ENCODE measurements around the gene TNFRSF19. TPM values are rescaled to one million over a fixed set of nuclear protein-coding genes. Genes with fewer than 3 reads are reported as not detected.
A peak's percentile ranks its signal among the peaks of the same experiment; 100 is the strongest.

Gene TNFRSF19
- total and polyA plus RNA-seq, 2 of the 13 experiments (the other 11 are each of a cell fraction or from before 2014, with no cell fraction given) = 75.3 to 77.7 TPM

DNA sequence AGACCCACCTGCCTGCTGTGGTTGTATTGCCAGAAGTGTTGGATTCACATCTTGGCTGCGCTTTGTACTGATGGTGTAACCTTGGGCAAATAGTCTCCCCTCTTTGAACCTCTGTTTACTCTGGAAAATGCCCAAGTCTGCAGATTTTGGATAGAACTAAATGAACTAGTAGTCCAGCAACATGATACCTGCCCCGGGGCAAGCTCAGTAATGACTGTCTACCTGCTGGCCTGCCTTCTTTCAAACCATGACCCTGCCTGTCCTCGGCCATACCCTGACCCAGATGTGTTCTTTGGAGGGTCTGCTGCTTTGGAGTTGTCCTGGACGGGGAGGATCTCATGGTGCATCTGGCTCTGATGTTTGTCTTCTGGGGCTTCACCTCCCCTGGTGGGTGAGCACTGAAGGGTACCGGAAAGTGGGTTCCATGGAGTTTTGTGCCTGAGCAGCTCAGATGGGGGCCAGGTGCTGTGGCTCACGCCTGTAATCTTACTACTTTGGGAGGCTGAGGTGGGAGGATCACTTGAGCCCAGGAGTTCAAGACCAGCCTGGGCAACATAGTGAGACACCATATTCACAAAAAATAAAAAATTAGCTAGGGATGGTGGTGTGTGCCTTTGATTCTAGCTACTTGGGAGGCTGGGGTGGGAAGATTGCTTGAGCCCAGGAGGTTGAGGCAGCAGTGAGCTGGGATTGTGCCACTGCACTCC lies 59.5 kb downstream of the TNFRSF19 start (continued):
- TF ChIP-seq, protein P1, sequence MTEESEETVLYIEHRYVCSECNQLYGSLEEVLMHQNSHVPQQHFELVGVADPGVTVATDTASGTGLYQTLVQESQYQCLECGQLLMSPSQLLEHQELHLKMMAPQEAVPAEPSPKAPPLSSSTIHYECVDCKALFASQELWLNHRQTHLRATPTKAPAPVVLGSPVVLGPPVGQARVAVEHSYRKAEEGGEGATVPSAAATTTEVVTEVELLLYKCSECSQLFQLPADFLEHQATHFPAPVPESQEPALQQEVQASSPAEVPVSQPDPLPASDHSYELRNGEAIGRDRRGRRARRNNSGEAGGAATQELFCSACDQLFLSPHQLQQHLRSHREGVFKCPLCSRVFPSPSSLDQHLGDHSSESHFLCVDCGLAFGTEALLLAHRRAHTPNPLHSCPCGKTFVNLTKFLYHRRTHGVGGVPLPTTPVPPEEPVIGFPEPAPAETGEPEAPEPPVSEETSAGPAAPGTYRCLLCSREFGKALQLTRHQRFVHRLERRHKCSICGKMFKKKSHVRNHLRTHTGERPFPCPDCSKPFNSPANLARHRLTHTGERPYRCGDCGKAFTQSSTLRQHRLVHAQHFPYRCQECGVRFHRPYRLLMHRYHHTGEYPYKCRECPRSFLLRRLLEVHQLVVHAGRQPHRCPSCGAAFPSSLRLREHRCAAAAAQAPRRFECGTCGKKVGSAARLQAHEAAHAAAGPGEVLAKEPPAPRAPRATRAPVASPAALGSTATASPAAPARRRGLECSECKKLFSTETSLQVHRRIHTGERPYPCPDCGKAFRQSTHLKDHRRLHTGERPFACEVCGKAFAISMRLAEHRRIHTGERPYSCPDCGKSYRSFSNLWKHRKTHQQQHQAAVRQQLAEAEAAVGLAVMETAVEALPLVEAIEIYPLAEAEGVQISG (CRISPR knock-in tag; IDR thresholded peaks at IDR 0.05) = peak; percentile 56
- TF ChIP-seq FLYWCH1 (CRISPR knock-in tag; IDR thresholded peaks at IDR 0.05) (no peak), MEIS1 (CRISPR knock-in tag; IDR thresholded peaks at IDR 0.05; ENCODE audit: borderline replicate concordance) (no peak), ZNF746 (CRISPR knock-in tag; IDR thresholded peaks at IDR 0.05) (0 out of 2 replicates have a peak, but pooled peaks have one; percentile 45), ZNF101 (CRISPR knock-in tag; IDR thresholded peaks at IDR 0.05; ENCODE audit: borderline replicate concordance, low read depth) (no peak), GPN1 (CRISPR knock-in tag; IDR thresholded peaks at IDR 0.05; ENCODE audit: borderline replicate concordance) (no peak), GZF1 (CRISPR knock-in tag; IDR thresholded peaks at IDR 0.05) (no peak), DRAP1 (CRISPR knock-in tag; IDR thresholded peaks at IDR 0.05) (peak; percentile 39; the same call in 1 of the 2 replicates), ZNF572 (CRISPR knock-in tag; IDR thresholded peaks at IDR 0.05) (no peak), CBX5 (CRISPR knock-in tag; IDR thresholded peaks at IDR 0.05; ENCODE audit: borderline replicate concordance) (no peak; the same call in 1 of the 2 replicates), SMARCE1 (IDR thresholded peaks at IDR 0.05; ENCODE audit: borderline replicate concordance) (no peak), ZBTB26 (CRISPR knock-in tag; IDR thresholded peaks at IDR 0.05; ENCODE audit: borderline replicate concordance) (no peak), ZNF343 (CRISPR knock-in tag; IDR thresholded peaks at IDR 0.05) (no peak; the same call in 1 of the 2 replicates), ZNF274 (CRISPR knock-in tag; IDR thresholded peaks at IDR 0.05) (no peak), KDM1A (CRISPR knock-in tag; IDR thresholded peaks at IDR 0.05) (peak; percentile 88), ZIK1 (CRISPR knock-in tag; IDR thresholded peaks at IDR 0.05; ENCODE audit: borderline replicate concordance, low read depth) (no peak), ZNF335 (CRISPR knock-in tag; IDR thresholded peaks at IDR 0.05) (no peak), THAP11 (CRISPR knock-in tag; IDR thresholded peaks at IDR 0.05) (peak; percentile 63)
- TF ChIP-seq, protein P2, sequence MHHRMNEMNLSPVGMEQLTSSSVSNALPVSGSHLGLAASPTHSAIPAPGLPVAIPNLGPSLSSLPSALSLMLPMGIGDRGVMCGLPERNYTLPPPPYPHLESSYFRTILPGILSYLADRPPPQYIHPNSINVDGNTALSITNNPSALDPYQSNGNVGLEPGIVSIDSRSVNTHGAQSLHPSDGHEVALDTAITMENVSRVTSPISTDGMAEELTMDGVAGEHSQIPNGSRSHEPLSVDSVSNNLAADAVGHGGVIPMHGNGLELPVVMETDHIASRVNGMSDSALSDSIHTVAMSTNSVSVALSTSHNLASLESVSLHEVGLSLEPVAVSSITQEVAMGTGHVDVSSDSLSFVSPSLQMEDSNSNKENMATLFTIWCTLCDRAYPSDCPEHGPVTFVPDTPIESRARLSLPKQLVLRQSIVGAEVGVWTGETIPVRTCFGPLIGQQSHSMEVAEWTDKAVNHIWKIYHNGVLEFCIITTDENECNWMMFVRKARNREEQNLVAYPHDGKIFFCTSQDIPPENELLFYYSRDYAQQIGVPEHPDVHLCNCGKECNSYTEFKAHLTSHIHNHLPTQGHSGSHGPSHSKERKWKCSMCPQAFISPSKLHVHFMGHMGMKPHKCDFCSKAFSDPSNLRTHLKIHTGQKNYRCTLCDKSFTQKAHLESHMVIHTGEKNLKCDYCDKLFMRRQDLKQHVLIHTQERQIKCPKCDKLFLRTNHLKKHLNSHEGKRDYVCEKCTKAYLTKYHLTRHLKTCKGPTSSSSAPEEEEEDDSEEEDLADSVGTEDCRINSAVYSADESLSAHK (CRISPR knock-in tag; IDR thresholded peaks at IDR 0.05; ENCODE audit: borderline replicate concordance) = no peak
- TF ChIP-seq, protein P3, sequence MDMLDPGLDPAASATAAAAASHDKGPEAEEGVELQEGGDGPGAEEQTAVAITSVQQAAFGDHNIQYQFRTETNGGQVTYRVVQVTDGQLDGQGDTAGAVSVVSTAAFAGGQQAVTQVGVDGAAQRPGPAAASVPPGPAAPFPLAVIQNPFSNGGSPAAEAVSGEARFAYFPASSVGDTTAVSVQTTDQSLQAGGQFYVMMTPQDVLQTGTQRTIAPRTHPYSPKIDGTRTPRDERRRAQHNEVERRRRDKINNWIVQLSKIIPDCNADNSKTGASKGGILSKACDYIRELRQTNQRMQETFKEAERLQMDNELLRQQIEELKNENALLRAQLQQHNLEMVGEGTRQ (IDR thresholded peaks at IDR 0.05; ENCODE audit: low read depth, low read length) = no peak
- TF ChIP-seq, protein P3 (CRISPR knock-in tag; IDR thresholded peaks at IDR 0.05; ENCODE audit: borderline replicate concordance) = no peak
